ENCODE data around the gene PDLIM7.

The PDLIM7 gene

GRCh38 chr5:177445052-177445916, 52.1 kb downstream of the PDLIM7 start:
- H3K27me3 ChIP-seq (ENCODE audit: control insufficient read depth in 5 of 5, insufficient read depth in 4 of 5, low read length in 5 of 5) = peaks cover 13 to 30% (median 22%) of the 10 kb centered on the region in 5 donors
- no peaks in the 10 kb centered on the region for H3K9me3 ChIP-seq (ENCODE audit: control insufficient read depth in 5 of 5, low read length in 5 of 5)
- no peak overlapping the region for H3K9ac ChIP-seq (ENCODE audit: low read length in 5 of 5)
- no peak overlapping the region for H3K4me3 ChIP-seq (ENCODE audit: low read depth in 1 of 5, low read length in 5 of 5)
- peaks cover 0 to 28% (median 22%) of the 10 kb centered on the region in 5 donors for H3K36me3 ChIP-seq (ENCODE audit: control insufficient read depth in 5 of 5, insufficient read depth in 5 of 5, low read length in 5 of 5)
- H3K4me1 ChIP-seq (ENCODE audit: control insufficient read depth in 5 of 5, insufficient read depth in 5 of 5, low read length in 5 of 5) = peaks cover 0 to 22% (median 16%) of the 10 kb centered on the region in 5 donors
- no peak overlapping the region for H3K27ac ChIP-seq (ENCODE audit: low read depth, low read length)

- Histone ChIP-seq H3K9me3 (ENCODE audit: control insufficient read depth in 5 of 5, low read length in 5 of 5) (no peaks in the 10 kb centered on the region), H3K36me3 (ENCODE audit: control insufficient read depth in 5 of 5, insufficient read depth in 5 of 5, low read length in 5 of 5) (peaks cover 0 to 37% (median 24%) of the 10 kb centered on the region in 5 donors), H3K9ac (ENCODE audit: low read length in 5 of 5) (peak overlapping the region in 1 of 5 donors; percentile 30), H3K27me3 (ENCODE audit: control insufficient read depth in 5 of 5, insufficient read depth in 4 of 5, low read length in 5 of 5) (peaks cover 6 to 22% (median 13%) of the 10 kb centered on the region in 5 donors), H3K27ac (ENCODE audit: low read depth, low read length) (no peak overlapping the region), H3K4me3 (ENCODE audit: low read depth in 1 of 5, low read length in 5 of 5) (no peak overlapping the region), H3K4me1 (ENCODE audit: control insufficient read depth in 5 of 5, insufficient read depth in 5 of 5, low read length in 5 of 5) (peaks cover 0 to 22% (median 16%) of the 10 kb centered on the region in 5 donors)
Observed at GRCh38 chr5:177444106-177445051, 53.0 kb downstream of the PDLIM7 start.

- Histone ChIP-seq H3K4me3 (ENCODE audit: low read depth in 1 of 5, low read length in 5 of 5) (no peak overlapping the region), H3K9ac (ENCODE audit: low read length in 5 of 5) (no peak overlapping the region), H3K4me1 (ENCODE audit: control insufficient read depth in 5 of 5, insufficient read depth in 5 of 5, low read length in 5 of 5) (peaks cover 0 to 22% (median 16%) of the 10 kb centered on the region in 5 donors), H3K9me3 (ENCODE audit: control insufficient read depth in 5 of 5, low read length in 5 of 5) (no peaks in the 10 kb centered on the region), H3K27ac (ENCODE audit: low read depth, low read length) (no peak overlapping the region), H3K27me3 (ENCODE audit: control insufficient read depth in 5 of 5, insufficient read depth in 4 of 5, low read length in 5 of 5) (peaks cover 4 to 14% (median 8%) of the 10 kb centered on the region in 5 donors), H3K36me3 (ENCODE audit: control insufficient read depth in 5 of 5, insufficient read depth in 5 of 5, low read length in 5 of 5) (peaks cover 0 to 38% (median 28%) of the 10 kb centered on the region in 5 donors)
Observed at GRCh38 chr5:177443144-177443983, 54.0 kb downstream of the PDLIM7 start.

- Histone ChIP-seq H3K27me3 (ENCODE audit: control insufficient read depth in 5 of 5, insufficient read depth in 4 of 5, low read length in 5 of 5) (peaks cover 0 to 6% (median 4%) of the 10 kb centered on the region in 5 donors), H3K9me3 (ENCODE audit: control insufficient read depth in 5 of 5, low read length in 5 of 5) (no peaks in the 10 kb centered on the region), H3K9ac (ENCODE audit: low read length in 5 of 5) (no peak overlapping the region), H3K4me1 (ENCODE audit: control insufficient read depth in 5 of 5, insufficient read depth in 5 of 5, low read length in 5 of 5) (peaks cover 0 to 13% (median 7%) of the 10 kb centered on the region in 5 donors), H3K4me3 (ENCODE audit: low read depth in 1 of 5, low read length in 5 of 5) (no peak overlapping the region), H3K27ac (ENCODE audit: low read depth, low read length) (no peak overlapping the region), H3K36me3 (ENCODE audit: control insufficient read depth in 5 of 5, insufficient read depth in 5 of 5, low read length in 5 of 5) (peaks cover 0 to 45% (median 35%) of the 10 kb centered on the region in 5 donors)
Observed at GRCh38 chr5:177442066-177442826, 55.2 kb downstream of the PDLIM7 start.

- Histone ChIP-seq H3K9ac (ENCODE audit: low read length in 5 of 5) (no peak overlapping the region), H3K9me3 (ENCODE audit: control insufficient read depth in 5 of 5, low read length in 5 of 5) (no peaks in the 10 kb centered on the region), H3K27ac (ENCODE audit: low read depth, low read length) (no peak overlapping the region), H3K27me3 (ENCODE audit: control insufficient read depth in 5 of 5, insufficient read depth in 4 of 5, low read length in 5 of 5) (peaks cover 0 to 3% (median 2%) of the 10 kb centered on the region in 5 donors), H3K4me3 (ENCODE audit: low read depth in 1 of 5, low read length in 5 of 5) (no peak overlapping the region), H3K4me1 (ENCODE audit: control insufficient read depth in 5 of 5, insufficient read depth in 5 of 5, low read length in 5 of 5) (peaks cover 0 to 4% (median 3%) of the 10 kb centered on the region in 5 donors), H3K36me3 (ENCODE audit: control insufficient read depth in 5 of 5, insufficient read depth in 5 of 5, low read length in 5 of 5) (peaks cover 0 to 54% (median 43%) of the 10 kb centered on the region in 5 donors)
Observed at GRCh38 chr5:177440990-177441780, 56.2 kb downstream of the PDLIM7 start.

GRCh38 chr5:177440211-177440989, 57.0 kb downstream of the PDLIM7 start:
- H3K4me1 ChIP-seq (ENCODE audit: control insufficient read depth in 5 of 5, insufficient read depth in 5 of 5, low read length in 5 of 5) = no peaks in the 10 kb centered on the region
- H3K4me3 ChIP-seq (ENCODE audit: low read depth in 1 of 5, low read length in 5 of 5) = no peak overlapping the region
- H3K27ac ChIP-seq (ENCODE audit: low read depth, low read length) = no peak overlapping the region
- peaks cover 0 to 62% (median 50%) of the 10 kb centered on the region in 5 donors for H3K36me3 ChIP-seq (ENCODE audit: control insufficient read depth in 5 of 5, insufficient read depth in 5 of 5, low read length in 5 of 5)
- H3K9me3 ChIP-seq (ENCODE audit: control insufficient read depth in 5 of 5, low read length in 5 of 5) = no peaks in the 10 kb centered on the region
- no peaks in the 10 kb centered on the region for H3K27me3 ChIP-seq (ENCODE audit: control insufficient read depth in 5 of 5, insufficient read depth in 4 of 5, low read length in 5 of 5)
- no peak overlapping the region for H3K9ac ChIP-seq (ENCODE audit: low read length in 5 of 5)

GRCh38 chr5:177439518-177440053, 57.8 kb downstream of the PDLIM7 start:
- H3K27ac ChIP-seq (ENCODE audit: low read depth, low read length) = no peak overlapping the region
- H3K27me3 ChIP-seq (ENCODE audit: control insufficient read depth in 5 of 5, insufficient read depth in 4 of 5, low read length in 5 of 5) = no peaks in the 10 kb centered on the region
- no peak overlapping the region for H3K4me3 ChIP-seq (ENCODE audit: low read depth in 1 of 5, low read length in 5 of 5)
- H3K4me1 ChIP-seq (ENCODE audit: control insufficient read depth in 5 of 5, insufficient read depth in 5 of 5, low read length in 5 of 5) = no peaks in the 10 kb centered on the region
- peaks cover 0 to 70% (median 59%) of the 10 kb centered on the region in 5 donors for H3K36me3 ChIP-seq (ENCODE audit: control insufficient read depth in 5 of 5, insufficient read depth in 5 of 5, low read length in 5 of 5)
- H3K9ac ChIP-seq (ENCODE audit: low read length in 5 of 5) = no peak overlapping the region
- no peaks in the 10 kb centered on the region for H3K9me3 ChIP-seq (ENCODE audit: control insufficient read depth in 5 of 5, low read length in 5 of 5)

GRCh38 chr5:177438468-177438867, 58.9 kb downstream of the PDLIM7 start:
- H3K9me3 ChIP-seq (ENCODE audit: control insufficient read depth in 5 of 5, low read length in 5 of 5) = no peaks in the 10 kb centered on the region
- peaks cover 0 to 82% (median 69%) of the 10 kb centered on the region in 5 donors for H3K36me3 ChIP-seq (ENCODE audit: control insufficient read depth in 5 of 5, insufficient read depth in 5 of 5, low read length in 5 of 5)
- H3K4me1 ChIP-seq (ENCODE audit: control insufficient read depth in 5 of 5, insufficient read depth in 5 of 5, low read length in 5 of 5) = no peaks in the 10 kb centered on the region
- no peak overlapping the region for H3K9ac ChIP-seq (ENCODE audit: low read length in 5 of 5)
- H3K27me3 ChIP-seq (ENCODE audit: control insufficient read depth in 5 of 5, insufficient read depth in 4 of 5, low read length in 5 of 5) = no peaks in the 10 kb centered on the region
- H3K4me3 ChIP-seq (ENCODE audit: low read depth in 1 of 5, low read length in 5 of 5) = no peak overlapping the region
- no peak overlapping the region for H3K27ac ChIP-seq (ENCODE audit: low read depth, low read length)
